ENCODE results near the gene GAB2. TPM values are rescaled to one million over a fixed set of nuclear protein-coding genes. Genes with fewer than 3 reads are reported as not detected.

The GAB2 gene
- total RNA-seq, 1 donor from 2014 or later = 10.9 TPM

- Mint-ChIP-seq H3K9me3 (ENCODE audit: low read depth) (no peaks in the 10 kb centered on the region), H3K36me3 (ENCODE audit: low read depth) (no peaks in the 10 kb centered on the region), H3K4me3 (ENCODE audit: unreplicated experiment) (no peak overlapping the region), H3K27ac (ENCODE audit: unreplicated experiment) (no peak overlapping the region), H3K27me3 (ENCODE audit: low read depth) (no peaks in the 10 kb centered on the region), H3K4me1 (ENCODE audit: low read depth) (peaks cover 42% of the 10 kb centered on the region)
- no peak for TF ChIP-seq CTCF (IDR thresholded peaks at IDR 0.05)
- no peak for DNase-seq (ENCODE audit: low spot score)
These were observed 101.9 kb downstream of the GAB2 start for GRCh38 chr11:78315724-78316123.

- TF ChIP-seq CTCF (IDR thresholded peaks at IDR 0.05) = no peak
- Mint-ChIP-seq H3K36me3 (ENCODE audit: low read depth) (no peaks in the 10 kb centered on the region), H3K27ac (ENCODE audit: unreplicated experiment) (no peak overlapping the region), H3K4me1 (ENCODE audit: low read depth) (peaks cover 47% of the 10 kb centered on the region), H3K27me3 (ENCODE audit: low read depth) (no peaks in the 10 kb centered on the region), H3K4me3 (ENCODE audit: unreplicated experiment) (no peak overlapping the region), H3K9me3 (ENCODE audit: low read depth) (no peaks in the 10 kb centered on the region)
- DNase-seq (ENCODE audit: low spot score) = no peak
These were observed 102.9 kb downstream of the GAB2 start for GRCh38 chr11:78314762-78315161.

GRCh38 chr11:78313898-78314297 is 103.7 kb downstream of the GAB2 start:
- Mint-ChIP-seq H3K9me3 (ENCODE audit: low read depth) (no peaks in the 10 kb centered on the region), H3K36me3 (ENCODE audit: low read depth) (no peaks in the 10 kb centered on the region), H3K4me3 (ENCODE audit: unreplicated experiment) (no peak overlapping the region), H3K27ac (ENCODE audit: unreplicated experiment) (no peak overlapping the region), H3K4me1 (ENCODE audit: low read depth) (peaks cover 44% of the 10 kb centered on the region), H3K27me3 (ENCODE audit: low read depth) (no peaks in the 10 kb centered on the region)
- DNase-seq (ENCODE audit: low spot score) = no peak
- TF ChIP-seq CTCF (IDR thresholded peaks at IDR 0.05) = no peak

- Mint-ChIP-seq H3K27me3 (ENCODE audit: low read depth) (no peaks in the 10 kb centered on the region), H3K4me3 (ENCODE audit: unreplicated experiment) (no peak overlapping the region), H3K4me1 (ENCODE audit: low read depth) (peaks cover 39% of the 10 kb centered on the region), H3K27ac (ENCODE audit: unreplicated experiment) (no peak overlapping the region), H3K36me3 (ENCODE audit: low read depth) (no peaks in the 10 kb centered on the region), H3K9me3 (ENCODE audit: low read depth) (no peaks in the 10 kb centered on the region)
- TF ChIP-seq CTCF (IDR thresholded peaks at IDR 0.05) = no peak
- no peak for DNase-seq (ENCODE audit: low spot score)
These were observed 104.3 kb downstream of the GAB2 start for GRCh38 chr11:78313181-78313795.

- H3K4me3 Mint-ChIP-seq (ENCODE audit: unreplicated experiment) = no peak overlapping the region
- peaks cover 34% of the 10 kb centered on the region for H3K4me1 Mint-ChIP-seq (ENCODE audit: low read depth)
- H3K36me3 Mint-ChIP-seq (ENCODE audit: low read depth) = no peaks in the 10 kb centered on the region
- H3K27me3 Mint-ChIP-seq (ENCODE audit: low read depth) = no peaks in the 10 kb centered on the region
- no peak for DNase-seq (ENCODE audit: low spot score)
- H3K9me3 Mint-ChIP-seq (ENCODE audit: low read depth) = no peaks in the 10 kb centered on the region
- H3K27ac Mint-ChIP-seq (ENCODE audit: unreplicated experiment) = no peak overlapping the region
- TF ChIP-seq CTCF (IDR thresholded peaks at IDR 0.05) = no peak
These were observed 104.9 kb downstream of the GAB2 start for GRCh38 chr11:78312712-78313111.

All from chondrocyte (in vitro differentiated cells).